Stimulated activated CD8-positive, alpha-beta memory T cell treated with anti-CD3 and anti-CD28 coated beads, Interleukin-12 subunit alpha, Interleukin-12 subunit beta, amount 100 ng/mL, for 24 hours (primary cell): ENCODE measurements around the gene ZNF853.

ENCODE experiments used
- DNase-seq: peaks from one replicate; pipeline ENCODE4 v3.0.0-alpha.2; 2020; ENCODE audit errors: extremely low read depth

Gene ZNF853

DNA sequence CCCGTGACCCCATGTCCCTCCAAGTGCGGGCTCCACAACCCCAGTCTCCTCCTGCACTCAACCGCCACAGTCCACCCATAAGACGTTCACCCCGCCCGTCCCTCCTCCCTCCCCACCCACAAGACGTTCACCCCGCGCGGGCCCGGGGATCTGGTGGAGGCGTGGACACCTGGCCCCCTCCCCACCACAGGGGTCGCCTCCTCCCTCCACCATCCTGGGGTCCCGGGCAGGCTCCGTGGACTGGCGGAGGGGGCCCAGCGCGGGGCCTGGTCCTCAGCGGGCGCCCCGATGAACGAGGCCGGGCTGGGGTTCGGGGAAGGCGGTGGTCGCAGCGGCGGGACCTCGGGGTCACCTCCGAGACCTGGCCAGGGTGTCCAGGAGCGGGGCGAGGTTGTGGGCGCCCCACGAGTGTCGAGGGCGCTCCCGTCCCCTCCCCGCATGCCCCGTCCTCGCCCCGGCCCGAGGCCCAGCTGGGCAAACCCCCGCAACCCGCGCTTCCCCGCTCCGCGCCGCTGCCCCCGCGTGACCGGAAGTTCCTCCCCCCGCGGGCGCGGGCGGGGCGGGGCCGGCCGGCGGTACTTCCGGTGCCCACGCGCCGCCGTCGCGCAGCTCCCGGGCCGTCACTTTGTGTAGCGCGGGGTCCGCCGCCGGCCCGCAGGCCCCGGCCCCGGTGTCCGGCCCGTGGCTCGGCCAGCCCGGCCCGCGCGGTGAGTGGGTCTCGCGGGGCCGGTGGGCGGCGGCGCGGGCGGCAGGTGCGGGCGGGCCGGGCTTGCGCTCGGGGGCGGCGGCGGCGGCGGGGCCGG, 21.5 kb downstream of the ZNF853 start, which contains the start of gene ZNF316:
TSS of gene ZNF316 (plus strand) at position 578 of the 803 bp plus-strand sequence. CDS start 5,092 bp downstream, outside the sequence.
- DNase-seq = peak; percentile 31

- DNase-seq = no peak
Measured at GRCh38 chr7:6637544-6638229, 22.3 kb downstream of the ZNF853 start.

DNA sequence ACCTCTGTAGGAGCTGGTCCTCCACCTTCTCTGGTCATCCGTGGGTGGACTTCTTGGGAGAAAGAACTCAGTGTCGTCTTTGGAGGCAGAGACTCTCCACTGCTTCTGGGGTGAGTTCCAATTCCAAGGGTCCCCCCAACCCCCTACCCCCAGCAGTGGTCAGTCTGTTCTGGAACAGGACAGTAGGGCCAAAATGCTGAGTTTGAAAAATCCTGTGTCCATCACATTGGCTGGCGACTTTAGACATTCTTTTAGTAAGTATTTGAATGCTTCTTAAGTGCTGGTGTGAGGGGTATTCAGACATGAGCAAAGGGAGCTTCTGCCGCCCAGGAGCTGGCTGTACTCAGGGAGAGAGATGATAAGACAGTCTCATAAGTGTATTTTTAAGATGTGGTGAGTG, 23.6 kb downstream of the ZNF853 start:
- no peak for DNase-seq

DNA sequence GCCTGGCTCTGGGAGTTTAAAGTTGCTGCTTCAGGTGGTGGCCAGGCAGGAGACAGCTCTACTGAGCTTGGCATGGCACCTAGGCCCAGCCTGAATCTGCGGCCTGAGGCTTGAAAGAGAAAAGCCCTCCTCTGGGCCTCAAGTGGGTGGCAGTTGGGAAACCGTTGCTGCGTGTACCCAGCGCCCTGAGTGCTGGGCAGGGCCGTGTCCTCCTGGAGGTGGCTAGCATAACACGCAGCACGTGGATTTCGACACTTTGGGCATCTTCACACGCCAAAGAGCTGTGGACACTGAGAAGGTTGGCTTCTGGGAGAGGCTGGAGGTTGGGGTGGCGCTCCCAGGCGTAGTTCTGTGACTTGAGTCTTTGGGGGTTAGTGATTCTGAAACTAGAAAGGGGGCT, 24.2 kb downstream of the ZNF853 start:
- DNase-seq = no peak

DNA sequence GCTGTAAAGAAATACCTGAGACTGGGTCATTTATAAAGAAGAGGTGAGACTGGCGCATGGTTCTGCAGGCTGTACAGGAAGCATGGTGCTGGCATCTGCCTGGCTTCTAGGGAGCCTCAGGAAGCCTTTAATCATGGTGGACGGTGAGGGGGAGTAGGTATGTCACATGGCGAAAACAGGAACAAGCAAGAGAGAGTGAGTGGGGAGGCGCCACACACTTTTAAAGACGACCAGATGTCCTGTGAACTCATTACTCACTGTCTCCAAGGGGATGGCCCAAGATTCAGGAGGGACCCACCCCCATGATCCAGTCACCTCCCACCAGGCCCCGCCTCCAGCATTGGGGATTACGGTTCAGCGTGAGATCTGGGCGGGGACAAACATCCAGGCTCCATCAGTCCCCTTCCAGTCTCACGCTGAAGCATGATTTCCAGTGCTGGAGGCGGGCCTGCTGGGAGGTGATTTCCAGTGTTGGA, 24.9 kb downstream of the ZNF853 start:
- DNase-seq = no peak

GRCh38 chr7:6641305-6642035, 26.1 kb downstream of the ZNF853 start:
- no peak for DNase-seq

- no peak for DNase-seq
Measured at GRCh38 chr7:6642239-6642839, 26.9 kb downstream of the ZNF853 start.

DNA sequence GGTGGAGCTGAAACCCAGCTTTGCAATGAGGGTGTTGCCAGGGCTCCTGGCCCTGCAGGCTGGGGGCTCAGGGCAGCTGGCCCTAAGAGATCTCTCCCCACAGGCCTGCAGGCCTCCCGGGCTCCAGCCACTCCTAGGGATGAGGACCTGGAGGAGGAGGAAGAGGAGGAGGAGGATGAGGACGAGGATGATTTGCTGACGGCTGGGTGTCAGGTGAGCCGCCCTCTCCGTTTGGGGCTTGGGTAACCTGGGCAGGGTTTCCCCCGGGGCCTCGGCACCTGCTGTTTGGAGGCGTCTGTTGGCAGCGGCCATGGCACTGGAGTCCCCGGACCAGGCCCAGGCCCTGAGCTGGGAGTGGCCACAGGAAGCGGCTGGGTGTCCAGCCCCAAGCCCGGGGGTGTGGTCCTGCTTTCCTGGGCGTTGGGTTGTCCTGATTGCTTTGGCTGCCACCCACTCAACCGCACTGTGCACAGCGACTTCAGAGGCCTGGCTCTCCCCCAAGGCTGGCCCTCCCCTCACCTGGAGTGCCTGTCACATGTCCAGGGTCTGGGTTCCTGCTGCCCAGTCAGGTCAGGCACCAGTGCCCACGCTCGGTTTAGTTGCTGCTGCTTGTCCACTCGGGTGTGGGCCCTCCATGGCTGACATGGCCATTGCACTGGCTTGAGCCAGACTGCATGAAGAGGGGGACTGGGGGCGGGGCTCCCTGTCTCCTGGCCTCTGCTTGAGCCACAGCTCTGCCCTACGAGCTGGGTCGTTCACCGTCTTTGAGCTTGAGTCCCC, 27.6 kb downstream of the ZNF853 start:
- no peak for DNase-seq

DNA sequence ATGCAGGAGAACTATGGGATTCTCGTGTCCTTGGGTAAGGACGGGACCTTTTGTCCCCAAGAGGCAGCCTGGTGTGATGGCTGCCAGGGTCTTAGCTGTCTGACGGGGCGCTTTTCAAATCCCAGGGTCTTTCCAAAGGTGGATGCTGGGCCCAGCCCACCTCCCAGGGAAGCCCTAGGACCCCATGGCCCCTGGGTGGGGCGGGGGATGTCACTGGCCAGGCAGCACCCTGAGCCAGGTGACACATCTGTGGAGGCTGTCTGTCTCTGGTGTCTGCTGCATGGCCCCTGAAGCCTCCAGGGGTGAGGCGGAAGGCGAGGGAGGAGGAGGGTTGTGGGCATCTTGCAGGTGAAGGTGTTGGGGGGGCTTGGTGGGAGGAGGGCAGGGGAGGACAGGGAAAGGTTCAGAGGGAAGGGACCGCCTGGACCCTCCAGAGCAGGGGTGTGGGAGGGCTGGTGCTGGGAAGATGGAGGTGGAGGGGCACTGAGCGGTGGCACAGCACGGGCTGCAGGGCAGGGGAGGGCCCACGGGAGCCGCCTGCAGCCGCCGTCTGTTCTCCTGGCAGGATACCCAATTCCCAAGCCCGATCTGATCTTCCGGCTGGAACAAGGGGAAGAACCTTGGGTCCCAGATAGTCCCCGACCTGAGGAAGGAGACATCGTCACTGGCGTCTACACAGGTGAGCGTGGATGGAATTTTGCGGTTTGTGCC, 28.7 kb downstream of the ZNF853 start:
- no peak for DNase-seq

DNA sequence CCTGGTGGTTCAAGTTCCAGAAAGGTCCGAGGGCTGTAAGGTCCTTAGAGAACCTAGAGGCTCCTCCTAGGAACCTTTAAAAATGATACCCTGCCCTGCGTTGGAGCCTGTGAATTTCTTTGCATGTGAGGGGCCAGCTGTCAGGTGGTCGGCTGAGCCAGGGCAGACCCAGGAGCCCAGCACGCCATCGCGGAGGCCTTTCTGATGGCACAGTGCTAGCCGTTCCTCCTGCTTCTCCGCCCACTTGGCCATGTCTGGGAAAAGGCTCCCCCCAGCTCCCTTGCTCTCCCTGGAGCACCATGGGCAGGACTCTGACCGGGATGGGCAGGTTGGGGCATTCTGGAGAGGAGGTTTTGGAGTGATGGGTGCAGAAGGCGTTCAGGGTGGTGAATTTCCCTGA, 29.3 kb downstream of the ZNF853 start:
- DNase-seq = no peak

- no peak for DNase-seq
Measured at GRCh38 chr7:6646465-6646864, 31.1 kb downstream of the ZNF853 start.

GRCh38 chr7:6647080-6647479, 31.7 kb downstream of the ZNF853 start:
- DNase-seq = no peak

DNA sequence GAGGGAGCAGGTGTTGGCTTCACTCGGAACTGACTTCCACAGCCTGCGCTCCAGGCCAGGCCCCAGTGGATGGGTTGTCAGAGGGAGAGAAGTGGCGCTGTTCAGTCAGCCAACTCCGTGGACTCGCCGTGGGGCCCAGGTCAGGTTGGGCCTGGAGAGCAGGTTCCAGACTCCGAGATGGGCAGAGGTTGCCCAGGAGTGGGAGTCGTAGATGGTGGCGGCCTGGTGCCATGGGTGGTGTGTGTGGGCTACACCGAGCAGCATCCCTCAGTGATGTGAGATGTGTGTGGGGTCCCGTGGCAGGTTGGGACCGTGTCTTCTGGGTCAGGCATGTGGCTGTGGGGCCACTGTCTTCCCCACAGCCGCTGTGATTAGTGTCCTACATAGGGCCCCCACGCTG, 32.1 kb downstream of the ZNF853 start:
- no peak for DNase-seq

DNA sequence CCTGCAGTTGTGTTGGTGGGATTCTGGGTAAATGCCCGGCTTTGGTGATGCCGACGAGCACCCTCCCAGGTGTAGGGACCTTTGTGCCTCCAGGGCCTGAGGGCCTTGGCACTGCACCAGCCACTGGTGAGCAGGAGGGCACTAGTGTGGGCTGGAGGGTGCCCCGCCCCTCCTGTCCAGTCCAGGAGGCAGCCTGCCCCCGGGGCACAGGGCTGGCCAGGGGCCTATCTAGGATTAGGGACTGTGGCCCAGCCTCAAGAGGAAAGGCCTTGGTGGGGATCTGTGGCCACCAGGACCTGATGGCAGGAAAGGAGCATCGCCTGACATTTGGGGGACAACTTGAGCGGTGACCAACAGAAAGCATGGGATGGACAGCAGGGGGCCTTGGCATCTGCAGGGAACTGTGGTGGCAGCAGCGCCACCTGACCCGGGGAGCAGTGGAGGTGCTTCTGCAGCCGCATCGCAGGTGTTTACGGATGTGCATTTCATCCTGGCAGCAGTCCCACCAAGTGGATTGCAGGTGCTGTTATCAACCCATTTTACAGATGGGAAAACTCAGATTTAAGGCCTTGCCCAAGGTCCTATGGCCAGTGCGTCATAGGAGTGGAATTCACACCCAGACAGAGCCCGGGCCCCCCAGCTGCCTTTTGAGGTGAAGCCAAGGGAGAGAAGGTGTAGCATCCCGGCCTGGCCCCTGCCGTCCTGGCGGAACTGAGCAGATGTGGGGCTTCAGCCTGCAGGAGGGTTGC, 32.8 kb downstream of the ZNF853 start:
- DNase-seq = no peak

DNA sequence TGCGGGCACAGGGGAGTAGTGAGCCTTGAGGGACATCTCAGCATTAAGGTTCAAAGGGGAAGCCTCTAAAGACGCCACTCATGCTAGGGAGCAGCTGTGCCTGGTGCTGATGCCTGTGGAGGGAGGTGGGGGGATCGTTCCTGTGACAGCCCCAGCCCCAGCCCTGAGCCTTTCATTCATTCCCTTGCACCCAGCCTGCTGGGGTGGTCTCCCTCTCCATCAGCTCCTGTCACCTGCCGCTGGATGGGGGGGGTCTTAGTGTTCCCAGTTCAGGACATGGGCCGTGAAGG, 33.4 kb downstream of the ZNF853 start:
- no peak for DNase-seq

DNA sequence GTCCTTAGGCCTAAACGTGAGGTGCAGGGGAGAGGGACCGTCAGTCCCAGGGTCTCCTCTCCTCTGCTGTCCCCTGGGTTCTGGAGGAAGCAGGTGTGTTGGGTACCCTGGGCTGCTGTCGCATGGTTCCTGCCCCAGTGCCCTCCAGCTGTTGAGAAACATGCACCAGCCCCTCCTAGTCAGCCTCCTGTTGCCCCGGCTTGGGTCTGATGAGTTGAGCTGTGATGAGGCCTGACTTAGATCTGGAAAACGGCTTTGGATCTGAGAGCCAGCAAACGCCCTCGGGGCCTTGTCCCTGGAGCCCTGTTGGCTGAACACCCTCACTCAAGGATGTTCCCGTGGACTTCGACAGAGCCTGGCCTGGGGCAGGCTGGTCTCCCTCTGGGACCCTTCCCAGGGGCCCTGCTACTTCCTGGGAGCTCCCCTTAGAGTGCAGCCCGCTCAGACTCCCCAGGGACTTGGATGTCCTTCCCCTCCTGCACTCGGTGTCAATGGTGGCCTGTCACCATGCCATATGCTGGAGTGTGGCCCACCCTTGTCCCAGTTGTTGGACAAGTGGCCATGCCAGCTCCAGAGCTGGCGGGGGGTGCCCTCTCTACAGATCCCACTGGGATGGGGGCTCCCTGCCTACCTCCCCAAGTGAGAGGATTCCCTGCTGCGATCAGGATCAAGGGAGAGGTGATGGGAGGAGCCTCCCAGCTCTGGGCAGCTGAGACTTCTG, 34.0 kb downstream of the ZNF853 start:
- DNase-seq = no peak

DNA sequence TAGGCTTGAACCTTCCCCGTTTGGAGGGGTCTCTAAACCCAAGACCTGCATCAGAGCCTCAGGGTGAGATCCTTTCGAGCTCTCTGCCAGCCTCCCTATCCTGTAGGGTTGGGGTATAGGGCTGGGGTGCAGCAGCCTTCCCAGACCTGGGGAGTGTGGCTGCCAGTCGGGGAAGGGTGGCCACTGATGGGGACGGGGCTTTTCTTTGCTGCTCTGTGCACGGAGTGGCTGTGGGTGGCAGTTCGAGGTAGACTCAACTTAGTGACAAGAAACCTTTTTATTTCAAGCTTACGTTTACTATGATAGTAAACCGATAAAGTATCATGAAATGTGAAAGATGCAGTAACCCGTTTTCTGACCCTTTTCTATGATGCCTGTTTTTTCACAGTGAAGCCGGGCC, 34.7 kb downstream of the ZNF853 start:
- no peak for DNase-seq

GRCh38 chr7:6650521-6651011, 35.2 kb downstream of the ZNF853 start:
- DNase-seq = no peak

- no peak for DNase-seq
Measured at GRCh38 chr7:6651851-6652445, 36.5 kb downstream of the ZNF853 start.
